HG03196 (cell line): ENCODE results near the gene CREB5.

Experiments
- ATAC-seq: cut with Tn5 transposase; IDR thresholded peaks from one replicate; pipeline ENCODE4 v1.9.1; 2021; ENCODE audit not compliant: unreplicated experiment

The CREB5 gene

GRCh38 chr7:28630350-28630749 lies 218.0 kb downstream of the CREB5 start:
- no peak for ATAC-seq

GRCh38 chr7:28631995-28632394 lies 219.7 kb downstream of the CREB5 start:
- ATAC-seq: no peak

- no peak for ATAC-seq
Measured at GRCh38 chr7:28638914-28639313, 226.6 kb downstream of the CREB5 start.

- ATAC-seq: no peak
Measured at GRCh38 chr7:28640001-28640400, 227.7 kb downstream of the CREB5 start.

- no peak for ATAC-seq
Measured at GRCh38 chr7:28641752-28642545, 229.6 kb downstream of the CREB5 start.

GRCh38 chr7:28643188-28643569 lies 230.9 kb downstream of the CREB5 start:
- no peak for ATAC-seq

- ATAC-seq: no peak
Measured at GRCh38 chr7:28643584-28644340, 231.4 kb downstream of the CREB5 start.

- no peak for ATAC-seq
Measured at GRCh38 chr7:28645866-28646265, 233.5 kb downstream of the CREB5 start.

- ATAC-seq: no peak
Measured at GRCh38 chr7:28646376-28647075, 234.2 kb downstream of the CREB5 start.

- ATAC-seq: no peak
Measured at GRCh38 chr7:28647076-28647421, 234.7 kb downstream of the CREB5 start.

GRCh38 chr7:28649189-28649588 lies 236.9 kb downstream of the CREB5 start:
- no peak for ATAC-seq

GRCh38 chr7:28649811-28650210 lies 237.5 kb downstream of the CREB5 start:
- no peak for ATAC-seq

- no peak for ATAC-seq
Measured at GRCh38 chr7:28654110-28654509, 241.8 kb downstream of the CREB5 start.

- no peak for ATAC-seq
Measured at GRCh38 chr7:28656529-28656928, 244.2 kb downstream of the CREB5 start.

GRCh38 chr7:28658381-28658780 lies 246.1 kb downstream of the CREB5 start:
- ATAC-seq: no peak

GRCh38 chr7:28660132-28660531 lies 247.8 kb downstream of the CREB5 start:
- ATAC-seq: no peak

GRCh38 chr7:28661826-28662595 lies 249.7 kb downstream of the CREB5 start:
- no peak for ATAC-seq

GRCh38 chr7:28666154-28666553 lies 253.8 kb downstream of the CREB5 start:
- ATAC-seq: no peak

GRCh38 chr7:28668085-28668484 lies 255.8 kb downstream of the CREB5 start:
- ATAC-seq: no peak

GRCh38 chr7:28669330-28669729 lies 257.0 kb downstream of the CREB5 start:
- ATAC-seq: no peak

GRCh38 chr7:28671526-28671925 lies 259.2 kb downstream of the CREB5 start:
- no peak for ATAC-seq
